Heart right ventricle (tissue), 16 donors: ENCODE results near the gene PELI2. TPM values are rescaled to one million over a fixed set of nuclear protein-coding genes. Genes with fewer than 3 reads are reported as not detected.

ENCODE experiments used
- ATAC-seq, 8 donors: fragments of 200-7000 bp; cut with Tn5 transposase; one replicate each; pipeline ENCODE4 v1.9.1; 2020; ENCODE audit warnings: mild to moderate bottlenecking in 8 of 8, moderate library complexity in 8 of 8, moderate number of reproducible peaks in 1 of 8
- DNase-seq, 2 donors: peaks; one replicate each; pipeline ENCODE4 v3.0.0-alpha.2; 2020
- H3K27ac ChIP-seq, 10 donors: fragments of 200-600 bp; sonication (generic) in 2 of 10; one replicate each; pipeline versions ENCODE4 v1.5.0 to v1.8.0; 2020 to 2022; ENCODE audit warnings: mild to moderate bottlenecking in 3 of 10
- H3K27me3 ChIP-seq, 7 donors: fragments of 200-600 bp; one replicate each; pipeline ENCODE4 v1.8.0; 2021 to 2022; ENCODE audit warnings: mild to moderate bottlenecking in 2 of 7
- H3K36me3 ChIP-seq, 9 donors: fragments of 200-600 bp; sonication (generic) in 1 of 9; one replicate each; pipeline versions ENCODE4 v1.5.0 to v1.8.0; 2020 to 2022; ENCODE audit warnings: mild to moderate bottlenecking in 2 of 9
- H3K4me1 ChIP-seq, 9 donors: fragments of 200-600 bp; sonication (generic) in 1 of 9; one replicate each; pipeline versions ENCODE4 v1.5.0 to v1.8.0; 2020 to 2022; ENCODE audit warnings: mild to moderate bottlenecking in 4 of 9
- H3K4me3 ChIP-seq, 10 donors: fragments of 200-600 bp; sonication (generic) in 2 of 10; one replicate each; pipeline versions ENCODE4 v1.5.0 to v1.8.0; 2020 to 2022; ENCODE audit warnings: mild to moderate bottlenecking in 7 of 10, moderate library complexity in 2 of 10
- H3K9me3 ChIP-seq, 11 donors: fragments of 200-600 bp in 10 of 11; sonication (generic) in 2 of 11; one replicate each; pipeline versions ENCODE4 v1.5.0 to v1.8.0; 2013 to 2022; ENCODE audit warnings: mild to moderate bottlenecking in 2 of 11, control low read depth in 1 of 11, moderate library complexity in 1 of 11
- CTCF ChIP-seq, 9 donors: fragments of 200-600 bp; sonication (generic) in 2 of 9; IDR thresholded peaks; one replicate each; pipeline versions ENCODE4 v1.5.0 to v1.8.0; 2021 to 2022; ENCODE audit warnings: antibody characterized with exemption in 9 of 9, mild to moderate bottlenecking in 5 of 9, moderate library complexity in 1 of 9
- WGBS, 2 donors: extraction: QIAGEN DNeasy Blood & Tissue Kit; methylation state at CpG; one replicate each; pipeline ENCODE4 v1.1.7; 2013; ENCODE audit warnings: inconsistent platforms in 1 of 2; 5-methylcytosine and 5-hydroxymethylcytosine counted together
- intact Hi-C, 10 donors: fragments of 100-400 bp; cut with DNase I; formaldehyde crosslinking; loops; one replicate each; pipeline versions ENCODE4 v1.11.1 to v1.14.2; 2022
- polyA plus RNA-seq, 2 donors: library from polyadenylated mRNA; stranded (reverse); fragments of 200-250 nt; gene quantifications; one replicate each; pipeline ENCODE4 v1.2.3, GENCODE V29; 2013
- total RNA-seq, 10 donors: library from RNA; stranded (reverse); fragmentation: NEBNext Ultra II Directional in 3 of 10; extraction: Animal tissue kit (Norgen Biotek cat#: 25700) in 3 of 10; gene quantifications; one replicate each; pipeline versions ENCODE4 v1.2.1 to v1.2.4, GENCODE V29; 2021 to 2023
- donor health status: Arrhythmogenic right ventricular cardiomyopathy.
- donor health status: ischemic (EF 13 %, LVEDD 7.1; RV severe dilation, severe dysfunction).
- donor health status: healthy with polysubstance abuse.
- donor health status: DM: no; HTN: yes; CAD: no.
- donor health status: DM: no; HTN: no; CAD: no.
- donor health status: ischemic (EF 25% LVEDD 6.9; RV normal size, moderate dysfunction).
- donor health status: ischemic (EF 25% LVEDD 5.7; RV mildly dilated, moderate dysfunction).
- donor health status: healthy.
- donor health status: DM: yes; HTN: yes; CAD: no.
- donor health status: Ischemic cardiomyopathy.
- donor health status: ischemic (EF 35%, LVEDD 5.7; RV mildly dilated, moderate dysfunction).
- donor health status: nonischemic (EF 11% LVEDD 7.7; RV severe dilation, severe dysfunction).
- donor health status: DM: yes; HTN: yes; CAD: no.
- donor health status: PGD.
- donor health status: ischemic (EF 29% LVEDD 5.4; RV normal size, mild dysfunction).
- donor health status: nonischemic (EF 23%, LVEDD 6.1; RV moderate dilation, normal function).

PELI2 gene
- total and polyA plus RNA-seq, 12 donors = 0.87 to 4.9 (median 2.0) TPM

- ATAC-seq = no peak
- Histone ChIP-seq H3K36me3 (no peaks in the 10 kb centered on the region), H3K27me3 (no peaks in the 10 kb centered on the region), H3K4me1 (peaks cover 0 to 40% (median 25%) of the 10 kb centered on the region in 9 donors), H3K9me3 (no peaks in the 10 kb centered on the region), H3K27ac (no peak overlapping the region), H3K4me3 (no peak overlapping the region)
- intact Hi-C loops = loop anchor here in 2 of 10 donors (10.0 kb wide), 1 partner anchor 208 kb away; no protein-coding TSS in a partner anchor
- TF ChIP-seq CTCF (IDR thresholded peaks at IDR 0.05) = no peak
- WGBS, 2 donors = 87 to 90% methylated on average over 3 of the region's 3 CpGs
- DNase-seq = no peak
These were observed 8.9 kb downstream of the PELI2 start for GRCh38 chr14:56127156-56127555.

- 82 to 85% methylated on average over 3 of the region's 3 CpGs for WGBS, 2 donors
- H3K27me3 ChIP-seq = no peaks in the 10 kb centered on the region
- peaks cover 0 to 55% (median 27%) of the 10 kb centered on the region in 9 donors for H3K4me1 ChIP-seq
- no peak for DNase-seq
- H3K4me3 ChIP-seq = no peak overlapping the region
- H3K27ac ChIP-seq = no peak overlapping the region
- intact Hi-C loops = loop anchor here in 2 of 10 donors (10.0 kb wide), 1 partner anchor 206 kb away; no protein-coding TSS in a partner anchor
- no peaks in the 10 kb centered on the region for H3K9me3 ChIP-seq
- no peak for TF ChIP-seq CTCF (IDR thresholded peaks at IDR 0.05)
- no peak for ATAC-seq
- no peaks in the 10 kb centered on the region for H3K36me3 ChIP-seq
These were observed 10.9 kb downstream of the PELI2 start for GRCh38 chr14:56129092-56129491.

GRCh38 chr14:56129933-56130332, 11.7 kb downstream of the PELI2 start:
- Histone ChIP-seq H3K27me3 (no peaks in the 10 kb centered on the region), H3K36me3 (no peaks in the 10 kb centered on the region), H3K4me1 (peaks cover 0 to 58% (median 27%) of the 10 kb centered on the region in 9 donors), H3K4me3 (no peak overlapping the region), H3K27ac (no peak overlapping the region), H3K9me3 (no peaks in the 10 kb centered on the region)
- 37 to 47% methylated on average over 4 of the region's 4 CpGs for WGBS, 2 donors
- intact Hi-C loops = loop anchor here in 2 of 10 donors (10.0 kb wide), 1 partner anchor 205 kb away; no protein-coding TSS in a partner anchor
- DNase-seq (peak; percentile 28 to 33), ATAC-seq (peak in 7 of 8 donors; percentile 62 to 84 (median 71))
- TF ChIP-seq CTCF (IDR thresholded peaks at IDR 0.05) = no peak

GRCh38 chr14:56131004-56131864, 13.0 kb downstream of the PELI2 start:
- Histone ChIP-seq H3K27me3 (no peaks in the 10 kb centered on the region), H3K4me1 (peaks cover 0 to 63% (median 27%) of the 10 kb centered on the region in 9 donors), H3K36me3 (no peaks in the 10 kb centered on the region), H3K9me3 (no peaks in the 10 kb centered on the region), H3K4me3 (no peak overlapping the region), H3K27ac (no peak overlapping the region)
- ATAC-seq (no peak), DNase-seq (no peak)
- no peak for TF ChIP-seq CTCF (IDR thresholded peaks at IDR 0.05)
- WGBS, 2 donors = 87 to 91% methylated on average over 5 of the region's 5 CpGs
- intact Hi-C loops = no loop called here
